H9 (cell line): ENCODE results near the gene NOP58. TPM values are rescaled to one million over a fixed set of nuclear protein-coding genes. Genes with fewer than 3 reads are reported as not detected.
A peak's percentile ranks its signal among the peaks of the same experiment; 100 is the strongest.

Experiments used
- DNase-seq: peaks from one replicate; pipeline ENCODE4 v3.0.0-alpha.2; 2017
- H2AFZ ChIP-seq: one replicate; pipeline ENCODE4 v1.6.1; 2013; ENCODE audit warnings: mild to moderate bottlenecking, low read length, control low read depth, moderate library complexity
- H2AK5ac ChIP-seq: 2 replicates; pipeline ENCODE4 v1.6.1; 2013; ENCODE audit warnings: low read length, control low read depth, mixed read lengths; ENCODE audit not compliant: insufficient read length
- H2BK120ac ChIP-seq: one replicate; pipeline ENCODE4 v1.6.1; 2013; ENCODE audit warnings: low read depth, mild to moderate bottlenecking, low read length, control low read depth, inconsistent platforms; ENCODE audit not compliant: poor library complexity, severe bottlenecking
- H2BK12ac ChIP-seq: 2 replicates; pipeline ENCODE4 v1.6.1; 2013; ENCODE audit warnings: low read length, control low read depth, mixed read lengths, low read depth; ENCODE audit not compliant: insufficient read length
- H2BK15ac ChIP-seq: 2 replicates; pipeline ENCODE4 v1.6.1; 2013; ENCODE audit warnings: low read depth, low read length, control low read depth
- H2BK20ac ChIP-seq: one replicate; pipeline ENCODE4 v1.6.1; 2013; ENCODE audit warnings: low read depth, mild to moderate bottlenecking, low read length, control low read depth, inconsistent platforms; ENCODE audit not compliant: poor library complexity, severe bottlenecking
- H2BK5ac ChIP-seq: 2 replicates; pipeline ENCODE4 v1.6.1; 2013; ENCODE audit warnings: low read length, control low read depth, mixed read lengths; ENCODE audit not compliant: insufficient read length
- H3K14ac ChIP-seq: 2 replicates; pipeline ENCODE4 v1.6.1; 2013; ENCODE audit warnings: low read length, control low read depth; ENCODE audit not compliant: insufficient read depth
- H3K18ac ChIP-seq: 2 replicates; pipeline ENCODE4 v1.6.1; 2013; ENCODE audit warnings: low read depth, mild to moderate bottlenecking, mixed read lengths, low read length, control low read depth; ENCODE audit not compliant: insufficient read length
- H3K23ac ChIP-seq: 2 replicates; pipeline ENCODE4 v1.6.1; 2013; ENCODE audit warnings: low read length, control low read depth, mixed read lengths, low read depth; ENCODE audit not compliant: insufficient read length
- H3K23me2 ChIP-seq: 2 replicates; pipeline ENCODE4 v1.6.1; 2013; ENCODE audit warnings: low read depth, mild to moderate bottlenecking, mixed read lengths, low read length, control low read depth; ENCODE audit not compliant: insufficient read length, poor library complexity, severe bottlenecking
- H3K27ac ChIP-seq: 2 replicates; pipeline ENCODE4 v1.5.1; 2013; ENCODE audit warnings: low read length, control low read depth, mixed read lengths, low read depth; ENCODE audit not compliant: insufficient read length
- H3K27me3 ChIP-seq: 2 replicates; pipeline ENCODE4 v1.6.1; 2013; ENCODE audit warnings: low read length, control low read depth, inconsistent platforms; ENCODE audit not compliant: insufficient read depth
- H3K4ac ChIP-seq: 2 replicates; pipeline ENCODE4 v1.6.1; 2013; ENCODE audit warnings: low read depth, mild to moderate bottlenecking, control low read depth, inconsistent platforms, low read length, moderate library complexity
- H3K4me1 ChIP-seq: 2 replicates; pipeline ENCODE4 v1.6.1; 2013; ENCODE audit warnings: low read length, control low read depth, inconsistent platforms; ENCODE audit not compliant: insufficient read depth
- H3K4me2 ChIP-seq: 2 replicates; pipeline ENCODE4 v1.6.1; 2013; ENCODE audit warnings: low read length, control low read depth, mixed read lengths; ENCODE audit not compliant: insufficient read length, insufficient read depth
- H3K56ac ChIP-seq: 2 replicates; pipeline ENCODE4 v1.6.1; 2013; ENCODE audit warnings: low read depth, mild to moderate bottlenecking, mixed read lengths, low read length, control low read depth; ENCODE audit not compliant: insufficient read length
- H3K79me1 ChIP-seq: 2 replicates; pipeline ENCODE4 v1.6.1; 2013; ENCODE audit warnings: low read depth, mild to moderate bottlenecking, moderate library complexity, low read length, control low read depth, inconsistent platforms; ENCODE audit not compliant: insufficient read depth, poor library complexity, severe bottlenecking
- H3K79me2 ChIP-seq: 2 replicates; pipeline ENCODE4 v1.6.1; 2013; ENCODE audit warnings: low read length, control low read depth, inconsistent platforms; ENCODE audit not compliant: insufficient read depth
- H3K9ac ChIP-seq: 2 replicates; pipeline ENCODE4 v1.6.1; 2013; ENCODE audit warnings: low read length, control low read depth, mixed read lengths; ENCODE audit not compliant: insufficient read length; ENCODE audit errors: extremely low read depth
- H3K9me3 ChIP-seq: one replicate; pipeline ENCODE4 v1.6.1; 2013; ENCODE audit warnings: low read depth, low read length, inconsistent platforms; ENCODE audit not compliant: control insufficient read depth
- H3T11ph ChIP-seq: one replicate; pipeline ENCODE4 v1.6.1; 2013; ENCODE audit warnings: mild to moderate bottlenecking, low read length, control low read depth, inconsistent platforms
- H4K20me1 ChIP-seq: one replicate; pipeline ENCODE4 v1.6.1; 2013; ENCODE audit not compliant: control insufficient read depth, insufficient read length, insufficient read depth
- H4K5ac ChIP-seq: 2 replicates; pipeline ENCODE4 v1.6.1; 2013; ENCODE audit warnings: low read depth, mild to moderate bottlenecking, mixed read lengths, low read length, control low read depth; ENCODE audit not compliant: insufficient read length
- H4K8ac ChIP-seq: replicated peaks from 2 replicates; pipeline ENCODE4 v1.6.1; 2013; ENCODE audit warnings: low read length, control low read depth, mixed read lengths, low read depth; ENCODE audit not compliant: insufficient read length
- H4K91ac ChIP-seq: 2 replicates; pipeline ENCODE4 v1.6.1; 2013; ENCODE audit warnings: low read depth, mild to moderate bottlenecking, moderate library complexity, mixed read lengths, low read length, control low read depth; ENCODE audit not compliant: insufficient read length
- H3K27ac Mint-ChIP-seq, 3 experiments: 2 replicates in 2 of 3; 3 replicates in 1 of 3; pipeline ENCODE4 v1.8.0; 2020 to 2021; ENCODE audit warnings: mixed read lengths in 3 of 3, mild to moderate bottlenecking in 1 of 3, moderate library complexity in 1 of 3
- H3K27me3 Mint-ChIP-seq: 2 replicates; pipeline ENCODE4 v1.8.0; 2021; ENCODE audit warnings: low read depth, mild to moderate bottlenecking, moderate library complexity, mixed read lengths
- H3K36me3 Mint-ChIP-seq, 3 experiments: 2 replicates in 2 of 3; 3 replicates in 1 of 3; pipeline ENCODE4 v1.8.0; 2020 to 2021; ENCODE audit warnings: low read depth in 3 of 3, mixed read lengths in 3 of 3; ENCODE audit not compliant: insufficient read depth in 1 of 3
- H3K4me1 Mint-ChIP-seq, 2 experiments: 2 replicates each; pipeline ENCODE4 v1.8.0; 2020; ENCODE audit warnings: mixed read lengths in 2 of 2
- H3K4me3 Mint-ChIP-seq, 2 experiments: 2 replicates in 1 of 2; 3 replicates in 1 of 2; pipeline ENCODE4 v1.8.0; 2020 to 2021; ENCODE audit warnings: mild to moderate bottlenecking in 2 of 2, mixed read lengths in 2 of 2, moderate library complexity in 1 of 2
- H3K9me3 Mint-ChIP-seq, 2 experiments: 2 replicates in 1 of 2; 3 replicates in 1 of 2; pipeline ENCODE4 v1.8.0; 2020; ENCODE audit warnings: mild to moderate bottlenecking in 2 of 2, mixed read lengths in 2 of 2, moderate library complexity in 1 of 2
- CTCF ChIP-seq: fragments of 200-600 bp; sonication (generic); conservative IDR thresholded peaks from 3 replicates; pipeline ENCODE4 v1.8.0; 2021; ENCODE audit warnings: antibody characterized with exemption, mild to moderate bottlenecking
- WGBS: extraction: QIAGEN DNeasy Blood & Tissue Kit; methylation state at CpG from one replicate; pipeline ENCODE4 v1.1.7; 2013; ENCODE audit warnings: missing lambda C conversion rate, low lambda C conversion rate, mixed read lengths; ENCODE audit not compliant: insufficient read length; ENCODE audit errors: extremely low coverage; 5-methylcytosine and 5-hydroxymethylcytosine counted together
- total RNA-seq: library from RNA; stranded (reverse); gene quantifications from 2 replicates; pipeline ENCODE4 v1.2.1, GENCODE V29; 2021

The NOP58 gene
- total RNA-seq, 1 experiment from 2014 or later: 168 TPM

GRCh38 chr2:202306034-202306433 is 40.5 kb downstream of the NOP58 start:
- H2AK5ac ChIP-seq: no peak overlapping the region
- H3K4me1 ChIP-seq: no peaks in the 10 kb centered on the region
- Mint-ChIP-seq H3K4me1 (0 out of 4 replicates have a peak, but pooled peaks cover 0 to 3% of the 10 kb centered on the region in 2 experiments), H3K27ac (peak overlapping the region in 2 of 3 experiments; percentile 17 to 86; a peak in 2 of 7 replicates), H3K36me3 (peaks cover 32 to 78% (median 56%) of the 10 kb centered on the region in 3 experiments; a peak in 6 of 7 replicates), H3K4me3 (no peak overlapping the region), H3K9me3 (no peaks in the 10 kb centered on the region; a peak in 1 of 5 replicates), H3K27me3 (no peaks in the 10 kb centered on the region)
- DNase-seq: no peak
- no peaks in the 10 kb centered on the region for H4K20me1 ChIP-seq
- no peak overlapping the region for H3K18ac ChIP-seq
- H2BK12ac ChIP-seq: no peak overlapping the region
- no peaks in the 10 kb centered on the region for H3K9me3 ChIP-seq
- no peak overlapping the region for H4K91ac ChIP-seq
- no peak overlapping the region for H2BK20ac ChIP-seq
- no peak overlapping the region for H4K5ac ChIP-seq
- WGBS: no CpG with 5 or more reads among the region's 3 CpGs
- no peak overlapping the region for H2AFZ ChIP-seq
- no peak overlapping the region for H3K4ac ChIP-seq
- H3K79me2 ChIP-seq: no peaks in the 10 kb centered on the region
- H3K23ac ChIP-seq: no peak overlapping the region
- no peaks in the 10 kb centered on the region for H3K79me1 ChIP-seq
- no peak overlapping the region for H3K56ac ChIP-seq
- no peak overlapping the region for H2BK15ac ChIP-seq
- H4K8ac ChIP-seq: no peak overlapping the region
- H3T11ph ChIP-seq: no peak overlapping the region
- no peaks in the 10 kb centered on the region for H3K27me3 ChIP-seq
- H2BK120ac ChIP-seq: no peak overlapping the region
- H3K27ac ChIP-seq: no peak overlapping the region
- no peak overlapping the region for H2BK5ac ChIP-seq
- no peak overlapping the region for H3K9ac ChIP-seq
- H3K4me2 ChIP-seq: no peak overlapping the region
- TF ChIP-seq CTCF: no peak
- H3K23me2 ChIP-seq: no peaks in the 10 kb centered on the region
- H3K14ac ChIP-seq: no peak overlapping the region
